Thymus (tissue), 11 donors: ENCODE data around the gene SPAAR. TPM values are rescaled to one million over a fixed set of nuclear protein-coding genes. Genes with fewer than 3 reads are reported as not detected.

ENCODE experiments used
- DNase-seq, 9 donors: peaks; one replicate each; pipeline ENCODE4 v3.0.0-alpha.2; 2013; ENCODE audit warnings: low spot score in 9 of 9, low read depth in 6 of 9, missing footprints in 1 of 9
- H3K27ac ChIP-seq, 2 donors: one replicate each; pipeline ENCODE4 v1.5.1; 2013; ENCODE audit warnings: control low read depth in 1 of 2, low read depth in 1 of 2, low read length in 1 of 2, mild to moderate bottlenecking in 1 of 2, moderate library complexity in 1 of 2
- H3K27me3 ChIP-seq, 2 donors: one replicate each; pipeline ENCODE4 v1.5.1; 2013; ENCODE audit warnings: low read length in 1 of 2; ENCODE audit not compliant: control insufficient read depth in 2 of 2, insufficient read depth in 1 of 2
- H3K36me3 ChIP-seq, 2 donors: one replicate each; pipeline ENCODE4 v1.5.1; 2013; ENCODE audit warnings: low read length in 1 of 2, mild to moderate bottlenecking in 1 of 2, moderate library complexity in 1 of 2; ENCODE audit not compliant: control insufficient read depth in 2 of 2, insufficient read depth in 2 of 2
- H3K4me1 ChIP-seq, 2 donors: one replicate each; pipeline ENCODE4 v1.5.1; 2013; ENCODE audit warnings: low read length in 2 of 2; ENCODE audit not compliant: control insufficient read depth in 2 of 2, insufficient read depth in 2 of 2
- H3K4me3 ChIP-seq, 2 donors: one replicate each; pipeline ENCODE4 v1.5.1; 2013; ENCODE audit warnings: low read length in 2 of 2, control low read depth in 1 of 2, mild to moderate bottlenecking in 1 of 2
- H3K9me3 ChIP-seq, 2 donors: one replicate each; pipeline ENCODE4 v1.5.1; 2013; ENCODE audit warnings: low read length in 1 of 2, mild to moderate bottlenecking in 1 of 2; ENCODE audit not compliant: control insufficient read depth in 2 of 2, insufficient read depth in 1 of 2
- WGBS: extraction: QIAGEN DNeasy Blood & Tissue Kit; methylation state at CpG from one replicate; pipeline ENCODE4 v1.1.7; 2013; 5-methylcytosine and 5-hydroxymethylcytosine counted together
- polyA plus RNA-seq: library from polyadenylated mRNA; stranded (reverse); fragments of 200-250 nt; gene quantifications from one replicate; pipeline ENCODE4 v1.2.3, GENCODE V29; 2013
- total RNA-seq: library from RNA; stranded (reverse); fragments of 120-200 nt; gene quantifications from one replicate; pipeline ENCODE4 v1.2.4, GENCODE V29; 2013
- donor health status: healthy.

Gene SPAAR
- total and polyA plus RNA-seq, 2 donors = 0.09 to 1.2 TPM

- H3K4me1 ChIP-seq = peaks cover 31 to 46% of the 10 kb centered on the region in 2 donors
- 97% methylated on average over 2 of the region's 2 CpGs for WGBS
- no peaks in the 10 kb centered on the region for H3K36me3 ChIP-seq
Observed at GRCh38 chr9:35937227-35937626, 27.9 kb downstream of the SPAAR start.

GRCh38 chr9:35938474-35939356 lies 29.4 kb downstream of the SPAAR start:
- H3K27ac ChIP-seq = peak overlapping the region; percentile 53 to 96
- 59% methylated on average over 10 of the region's 10 CpGs for WGBS

More at GRCh38 chr9:35937227-35937626, 27.9 kb downstream of the SPAAR start:
- DNase-seq = no peak
- Histone ChIP-seq H3K27me3 (no peaks in the 10 kb centered on the region), H3K27ac (no peak overlapping the region), H3K4me3 (no peak overlapping the region), H3K9me3 (peaks cover 0 to 4% of the 10 kb centered on the region in 2 donors)

GRCh38 chr9:35939679-35940250 lies 30.5 kb downstream of the SPAAR start:
- Histone ChIP-seq H3K27ac (peak overlapping the region; percentile 75 to 96), H3K4me1 (peaks cover 43 to 68% of the 10 kb centered on the region in 2 donors), H3K9me3 (peaks cover 0 to 4% of the 10 kb centered on the region in 2 donors), H3K27me3 (no peaks in the 10 kb centered on the region), H3K36me3 (no peaks in the 10 kb centered on the region), H3K4me3 (peak overlapping the region in 1 of 2 donors; percentile 13)
- 58% methylated on average over 8 of the region's 8 CpGs for WGBS
- DNase-seq = peak in 1 of 9 donors; percentile 64

More at GRCh38 chr9:35938474-35939356, 29.4 kb downstream of the SPAAR start:
- H3K9me3 ChIP-seq = peaks cover 0 to 4% of the 10 kb centered on the region in 2 donors
- H3K36me3 ChIP-seq = no peaks in the 10 kb centered on the region
- peaks cover 41 to 58% of the 10 kb centered on the region in 2 donors for H3K4me1 ChIP-seq
- no peak overlapping the region for H3K4me3 ChIP-seq
- peak in 1 of 9 donors; percentile 54 for DNase-seq
- H3K27me3 ChIP-seq = no peaks in the 10 kb centered on the region

DNA sequence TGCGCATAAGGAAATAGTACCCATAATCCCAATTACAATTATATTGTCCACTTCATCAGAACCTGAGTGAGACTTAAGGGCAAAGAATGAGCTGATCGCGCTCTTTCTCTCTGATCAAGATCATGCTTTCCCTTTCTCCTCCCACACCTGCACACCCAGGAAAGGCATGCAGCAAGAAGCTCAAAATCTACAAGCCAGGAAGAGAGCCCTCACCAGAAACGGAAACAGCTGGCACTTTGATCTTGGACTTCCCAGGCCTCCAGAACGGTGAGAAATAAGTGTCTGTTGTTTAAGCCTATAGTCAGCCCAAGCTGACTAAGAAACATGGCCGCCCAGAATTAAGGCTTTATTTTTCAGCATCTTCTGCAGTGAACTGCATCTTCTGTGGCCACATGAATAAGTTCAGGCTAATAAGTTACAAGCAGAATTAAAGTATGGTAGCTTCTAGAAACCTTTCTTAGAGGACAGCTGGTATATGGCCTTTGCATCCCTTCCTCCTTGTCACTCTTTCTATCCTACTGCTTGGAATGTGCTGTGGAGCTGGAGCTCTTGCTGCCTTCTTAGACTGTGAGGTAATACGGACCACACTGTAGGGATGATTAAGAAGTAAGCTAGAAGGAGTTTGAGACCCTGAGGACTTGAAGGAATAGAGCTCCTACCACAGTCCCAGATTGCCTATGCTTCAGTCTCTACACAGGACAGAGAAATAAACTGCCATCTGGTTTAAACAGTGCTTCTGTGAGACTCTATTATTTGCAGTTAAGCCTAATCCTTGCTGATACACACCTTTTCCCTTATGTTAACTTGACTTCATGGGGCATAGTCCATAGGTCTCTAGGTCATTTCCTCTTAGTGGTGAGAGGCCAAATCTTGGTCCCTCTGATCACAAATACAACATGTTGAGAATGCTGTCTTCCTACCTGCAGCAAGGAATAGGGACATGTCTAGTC lies 31.4 kb downstream of the SPAAR start:
- Histone ChIP-seq H3K4me3 (no peak overlapping the region), H3K36me3 (no peaks in the 10 kb centered on the region), H3K27ac (peak overlapping the region; percentile 89 to 96), H3K27me3 (no peaks in the 10 kb centered on the region), H3K9me3 (peaks cover 0 to 4% of the 10 kb centered on the region in 2 donors), H3K4me1 (peaks cover 47 to 77% of the 10 kb centered on the region in 2 donors)
- peak; percentile 66 to 96 (median 88) for DNase-seq
- WGBS = 29% methylated on average over 7 of the region's 7 CpGs

DNA sequence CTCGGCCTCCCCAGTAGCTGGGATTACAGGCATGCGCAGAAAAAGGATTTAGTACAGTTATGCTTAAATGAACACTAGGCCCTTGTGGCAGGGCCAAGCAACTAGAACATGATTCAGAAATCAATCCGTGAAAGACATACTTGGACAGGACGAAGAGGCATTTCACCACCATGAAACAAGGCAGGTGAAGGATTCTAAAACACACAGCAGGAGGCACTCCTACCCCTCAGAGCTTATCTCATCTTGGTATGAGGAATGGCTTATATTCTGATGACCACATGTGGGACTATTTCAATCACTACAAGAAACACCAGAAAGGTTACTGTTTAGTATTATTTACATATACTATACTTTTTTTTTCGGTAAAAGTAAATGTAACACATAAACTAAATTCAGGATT lies 33.0 kb downstream of the SPAAR start:
- Histone ChIP-seq H3K36me3 (no peaks in the 10 kb centered on the region), H3K4me3 (no peak overlapping the region), H3K9me3 (no peaks in the 10 kb centered on the region), H3K27me3 (no peaks in the 10 kb centered on the region), H3K4me1 (peaks cover 47 to 80% of the 10 kb centered on the region in 2 donors), H3K27ac (no peak overlapping the region)
- no peak for DNase-seq
- 98% methylated on average over 5 of the region's 5 CpGs for WGBS

- Histone ChIP-seq H3K27ac (peak overlapping the region in 1 of 2 donors; percentile 15), H3K27me3 (no peaks in the 10 kb centered on the region), H3K36me3 (no peaks in the 10 kb centered on the region), H3K4me3 (no peak overlapping the region), H3K9me3 (no peaks in the 10 kb centered on the region), H3K4me1 (peaks cover 37 to 68% of the 10 kb centered on the region in 2 donors)
- no peak for DNase-seq
- 83% methylated on average over 3 of the region's 3 CpGs for WGBS
Observed at GRCh38 chr9:35944173-35944572, 34.9 kb downstream of the SPAAR start.

DNA sequence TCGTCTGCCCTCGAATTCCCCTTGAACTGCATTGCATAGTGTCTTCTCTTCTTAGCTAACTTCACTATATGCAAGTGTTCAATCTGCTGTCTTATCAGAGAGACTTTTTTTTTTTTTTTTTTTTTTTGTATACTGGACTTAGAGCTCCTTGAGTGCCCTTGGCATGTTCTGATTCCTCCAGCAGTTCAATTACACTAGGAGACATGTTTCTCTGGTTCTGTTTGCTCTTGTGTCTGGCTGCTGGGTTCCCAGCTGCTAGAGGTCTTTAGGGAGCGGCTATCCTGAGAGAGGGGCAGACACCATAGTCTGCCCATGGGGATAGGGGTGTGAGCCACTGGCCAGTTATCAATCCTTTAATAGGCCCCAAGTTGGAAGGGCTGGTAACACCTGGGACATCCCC lies 35.6 kb downstream of the SPAAR start:
- no peak for DNase-seq
- WGBS = 96% methylated on average over 3 of the region's 3 CpGs

DNA sequence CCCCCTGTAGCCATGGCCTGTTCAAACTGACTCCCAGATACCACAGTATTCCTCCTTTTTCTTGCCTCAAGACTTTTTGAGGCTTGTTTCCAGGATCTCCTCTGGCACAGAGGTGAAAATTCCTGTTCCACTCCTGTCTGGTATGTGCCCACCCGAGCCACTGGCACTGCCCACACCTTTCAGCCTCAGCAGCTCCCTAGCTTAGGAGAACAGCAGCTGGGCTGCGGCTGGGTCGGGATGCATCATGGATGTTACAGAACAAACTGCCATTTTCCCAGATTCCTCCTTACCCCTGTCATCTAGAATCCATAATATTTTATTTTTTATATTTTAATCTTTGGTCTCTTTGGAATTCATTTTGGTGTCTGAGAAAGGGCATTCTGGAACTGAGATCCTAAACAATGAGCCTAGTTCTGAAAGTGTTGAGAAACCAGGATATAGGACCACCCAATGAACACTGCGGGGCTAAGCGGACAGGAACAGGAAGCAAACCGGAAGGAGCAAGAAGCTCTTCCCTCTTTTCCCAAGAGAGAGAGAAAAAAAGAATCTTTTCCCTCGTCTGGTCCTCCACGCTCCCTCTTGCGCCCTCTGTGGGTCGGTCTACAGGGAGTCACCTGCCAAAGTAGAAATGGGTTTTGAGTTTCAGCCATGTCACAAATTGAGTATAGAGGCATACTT lies 36.2 kb downstream of the SPAAR start:
- H3K4me3 ChIP-seq = no peak overlapping the region
- WGBS = 34% methylated on average over 10 of the region's 10 CpGs
- peak overlapping the region in 1 of 2 donors; percentile 15 for H3K27ac ChIP-seq
- no peaks in the 10 kb centered on the region for H3K36me3 ChIP-seq
- H3K4me1 ChIP-seq = peaks cover 25 to 58% of the 10 kb centered on the region in 2 donors
- no peaks in the 10 kb centered on the region for H3K27me3 ChIP-seq
- peak in 6 of 9 donors; percentile 41 to 81 (median 63) for DNase-seq
- no peaks in the 10 kb centered on the region for H3K9me3 ChIP-seq

More for the DNA sequence above, 35.6 kb downstream of the SPAAR start:
- Histone ChIP-seq H3K9me3 (no peaks in the 10 kb centered on the region), H3K4me3 (no peak overlapping the region), H3K4me1 (peaks cover 32 to 64% of the 10 kb centered on the region in 2 donors), H3K27ac (no peak overlapping the region), H3K27me3 (no peaks in the 10 kb centered on the region), H3K36me3 (no peaks in the 10 kb centered on the region)
